GM12873 (cell line): ENCODE measurements around the gene IGHMBP2.
A peak's percentile ranks its signal among the peaks of the same experiment; 100 is the strongest.

ENCODE experiments used
- TF ChIP-seq, protein P1 (sequence below): IDR thresholded peaks from 2 replicates; pipeline ENCODE4 v1.5.1; 2012; ENCODE audit warnings: low read depth, mild to moderate bottlenecking, moderate library complexity, low read length, control low read depth; ENCODE audit not compliant: insufficient read depth; ENCODE audit errors: missing control alignments

IGHMBP2 gene

DNA sequence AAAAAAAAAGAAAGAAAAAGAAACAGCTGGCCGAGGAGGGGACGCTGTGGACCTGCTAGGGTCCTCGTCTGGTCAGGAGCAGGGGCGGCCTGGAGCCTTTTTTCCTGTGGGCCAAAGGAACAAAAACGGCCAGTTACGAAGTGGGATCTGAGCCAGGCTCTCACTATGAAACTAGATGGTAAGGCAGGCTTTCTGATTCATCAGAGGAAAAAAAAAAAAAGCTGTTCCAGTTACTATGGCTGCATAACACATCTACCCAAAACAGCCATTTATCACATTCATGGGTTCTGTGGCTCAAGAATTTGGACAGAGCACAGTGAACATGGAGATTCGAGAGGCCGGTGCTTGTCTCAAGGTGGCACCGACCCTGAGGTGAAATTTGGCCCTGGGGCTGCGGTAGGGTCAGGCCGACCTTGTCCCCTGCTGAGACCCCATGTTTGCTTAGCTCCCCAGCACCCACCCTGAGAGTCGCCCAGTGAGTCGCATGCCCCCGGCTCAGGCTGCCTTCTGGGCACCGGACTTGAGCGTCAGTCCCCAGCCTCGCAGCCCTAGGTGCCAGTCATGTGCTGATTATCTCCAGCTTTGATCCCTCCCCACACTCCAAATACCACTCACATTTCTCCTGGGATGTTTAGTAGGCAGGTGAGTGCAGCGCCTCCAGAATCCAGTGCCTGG lies 42.9 kb downstream of the IGHMBP2 start:
- TF ChIP-seq, protein P1, sequence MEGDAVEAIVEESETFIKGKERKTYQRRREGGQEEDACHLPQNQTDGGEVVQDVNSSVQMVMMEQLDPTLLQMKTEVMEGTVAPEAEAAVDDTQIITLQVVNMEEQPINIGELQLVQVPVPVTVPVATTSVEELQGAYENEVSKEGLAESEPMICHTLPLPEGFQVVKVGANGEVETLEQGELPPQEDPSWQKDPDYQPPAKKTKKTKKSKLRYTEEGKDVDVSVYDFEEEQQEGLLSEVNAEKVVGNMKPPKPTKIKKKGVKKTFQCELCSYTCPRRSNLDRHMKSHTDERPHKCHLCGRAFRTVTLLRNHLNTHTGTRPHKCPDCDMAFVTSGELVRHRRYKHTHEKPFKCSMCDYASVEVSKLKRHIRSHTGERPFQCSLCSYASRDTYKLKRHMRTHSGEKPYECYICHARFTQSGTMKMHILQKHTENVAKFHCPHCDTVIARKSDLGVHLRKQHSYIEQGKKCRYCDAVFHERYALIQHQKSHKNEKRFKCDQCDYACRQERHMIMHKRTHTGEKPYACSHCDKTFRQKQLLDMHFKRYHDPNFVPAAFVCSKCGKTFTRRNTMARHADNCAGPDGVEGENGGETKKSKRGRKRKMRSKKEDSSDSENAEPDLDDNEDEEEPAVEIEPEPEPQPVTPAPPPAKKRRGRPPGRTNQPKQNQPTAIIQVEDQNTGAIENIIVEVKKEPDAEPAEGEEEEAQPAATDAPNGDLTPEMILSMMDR, result no peak

DNA sequence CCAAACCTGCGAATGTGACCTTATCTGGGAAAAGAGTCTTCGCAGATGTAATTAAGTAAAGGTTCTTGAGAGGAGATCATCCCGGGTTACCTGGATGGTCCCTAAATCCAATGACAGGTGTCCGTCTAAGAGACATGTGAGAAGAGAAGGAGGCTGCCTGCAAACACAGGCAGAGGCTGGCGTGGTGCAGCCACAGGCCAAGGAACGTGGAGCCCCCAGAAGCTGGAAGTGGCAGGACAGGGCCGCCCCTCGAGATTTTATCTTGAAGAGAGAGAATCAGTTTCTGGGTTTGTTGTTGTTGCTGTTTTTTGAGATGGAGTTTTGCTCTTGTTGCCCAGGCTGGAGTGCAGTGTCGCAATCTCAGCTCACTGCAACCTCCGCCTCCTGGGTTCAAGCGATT lies 43.5 kb downstream of the IGHMBP2 start:
- TF ChIP-seq, protein P1, result no peak

DNA sequence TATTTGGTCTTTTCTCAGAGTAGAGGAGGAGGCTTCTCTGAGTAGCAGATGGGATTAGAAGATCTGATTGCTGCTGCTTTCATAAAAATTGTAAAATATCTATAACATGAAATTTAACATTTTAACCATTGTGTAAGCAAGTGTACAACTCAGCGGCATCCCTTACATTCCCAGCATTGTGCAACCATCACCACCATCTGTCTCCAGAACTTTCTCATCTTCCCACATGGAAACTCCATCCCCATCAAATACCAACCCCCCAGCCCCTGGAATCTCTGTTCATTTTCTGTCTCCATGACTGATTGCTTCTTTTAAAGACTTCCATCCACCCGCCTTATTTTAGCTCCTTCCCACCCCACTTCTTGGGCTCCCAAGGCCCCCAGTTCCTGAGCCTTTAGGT lies 44.8 kb downstream of the IGHMBP2 start:
- TF ChIP-seq, protein P1, result no peak

DNA sequence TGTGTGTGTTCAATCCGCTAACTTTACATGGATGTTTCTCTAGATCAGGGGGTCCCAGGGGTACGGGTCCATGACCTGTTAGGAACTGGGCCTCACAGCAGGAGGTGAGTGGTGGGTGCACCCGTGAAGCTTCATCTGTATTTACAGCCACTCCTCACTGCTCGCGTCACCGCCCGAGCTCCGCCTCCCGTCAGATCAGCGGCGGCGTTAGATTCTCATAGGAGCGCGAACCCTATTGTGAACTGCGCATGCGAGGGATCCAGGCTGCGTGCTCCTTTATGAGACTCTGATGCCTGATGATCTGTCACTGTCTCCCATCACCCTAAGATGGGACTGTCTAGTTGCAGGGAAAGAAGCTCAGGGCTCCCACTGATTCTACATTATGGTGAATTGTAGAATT lies 45.2 kb downstream of the IGHMBP2 start:
- TF ChIP-seq, protein P1, result no peak

DNA sequence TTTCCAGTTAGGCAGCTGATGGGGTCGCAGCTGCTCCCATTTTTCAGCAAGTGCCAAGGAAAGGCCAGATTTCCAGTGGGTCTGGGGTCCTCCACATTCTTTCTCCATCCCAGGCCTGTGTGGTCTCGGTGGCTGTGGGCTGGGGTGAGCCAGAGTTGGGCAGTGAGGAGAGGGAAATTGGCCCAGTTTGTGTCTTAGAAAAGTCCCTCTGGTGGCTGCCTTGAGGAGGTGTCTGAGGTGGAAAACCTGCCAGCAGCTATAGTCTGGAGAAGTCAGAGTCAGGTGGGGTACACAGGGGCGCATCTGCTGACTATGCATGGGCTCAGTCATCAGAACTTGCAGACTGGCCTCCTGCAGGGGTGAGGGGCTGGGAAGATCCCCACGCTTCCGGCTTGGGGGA lies 46.6 kb downstream of the IGHMBP2 start:
- TF ChIP-seq, protein P1, result peak; percentile 57

DNA sequence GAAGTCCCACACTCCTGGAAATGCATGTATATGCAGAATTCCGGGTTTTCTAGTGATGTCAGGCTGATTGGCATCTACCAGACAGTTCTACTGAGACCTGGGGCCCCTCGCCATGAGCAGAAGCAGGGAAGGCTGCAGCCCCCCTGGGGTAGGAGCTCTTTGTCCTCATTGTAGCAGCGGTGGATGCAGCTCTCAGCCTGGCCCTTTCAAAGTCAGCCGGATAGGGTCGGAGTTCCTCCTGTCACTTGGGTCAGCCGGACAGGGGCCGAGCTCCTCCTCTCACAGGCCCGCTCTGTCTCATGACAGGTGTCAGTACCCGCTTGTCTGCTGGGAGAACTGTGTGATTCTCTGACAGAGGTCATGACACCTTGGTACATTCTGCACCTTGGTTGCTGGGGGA lies 47.1 kb downstream of the IGHMBP2 start:
- TF ChIP-seq, protein P1, result no peak

DNA sequence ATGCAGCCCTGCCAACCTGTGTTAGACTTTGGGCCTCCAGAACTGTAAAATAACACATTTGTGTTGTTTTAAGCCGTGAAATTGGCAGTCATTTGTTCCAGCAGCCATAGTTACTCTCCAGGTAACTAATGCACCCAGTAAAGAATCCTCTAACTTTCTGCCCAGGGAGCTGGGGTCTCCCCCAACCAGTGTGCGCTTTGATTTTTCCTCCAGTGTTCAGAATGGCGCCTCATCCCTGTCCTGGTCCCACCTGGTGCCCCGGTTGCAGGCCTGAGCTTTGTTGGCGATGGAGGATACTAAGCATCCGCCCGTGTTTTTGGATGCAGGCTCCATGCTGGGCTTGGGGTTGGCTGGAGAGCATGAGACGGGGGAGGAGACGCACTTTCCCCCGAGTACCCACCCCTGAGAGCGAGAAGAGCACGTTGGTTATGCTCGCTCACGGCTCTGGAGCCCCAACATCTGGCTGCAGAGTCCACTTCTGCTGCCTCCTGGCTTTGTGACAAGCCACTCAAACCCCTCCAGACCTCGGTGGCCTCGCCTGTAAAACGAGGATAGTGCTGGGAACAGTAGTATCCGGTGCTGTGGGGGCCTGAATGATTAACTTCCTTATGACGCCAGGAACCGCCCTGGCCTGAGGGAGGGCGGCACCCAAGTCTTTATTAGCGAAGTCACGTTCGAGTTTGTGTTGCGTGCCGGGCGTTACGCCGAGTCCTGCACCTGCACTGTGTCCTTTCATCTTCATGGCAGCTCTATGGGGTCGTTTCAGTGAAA lies 51.3 kb downstream of the IGHMBP2 start:
- TF ChIP-seq, protein P1, result no peak
